Measurements from ENCODE around the gene CNGA3.

The CNGA3 gene

DNA sequence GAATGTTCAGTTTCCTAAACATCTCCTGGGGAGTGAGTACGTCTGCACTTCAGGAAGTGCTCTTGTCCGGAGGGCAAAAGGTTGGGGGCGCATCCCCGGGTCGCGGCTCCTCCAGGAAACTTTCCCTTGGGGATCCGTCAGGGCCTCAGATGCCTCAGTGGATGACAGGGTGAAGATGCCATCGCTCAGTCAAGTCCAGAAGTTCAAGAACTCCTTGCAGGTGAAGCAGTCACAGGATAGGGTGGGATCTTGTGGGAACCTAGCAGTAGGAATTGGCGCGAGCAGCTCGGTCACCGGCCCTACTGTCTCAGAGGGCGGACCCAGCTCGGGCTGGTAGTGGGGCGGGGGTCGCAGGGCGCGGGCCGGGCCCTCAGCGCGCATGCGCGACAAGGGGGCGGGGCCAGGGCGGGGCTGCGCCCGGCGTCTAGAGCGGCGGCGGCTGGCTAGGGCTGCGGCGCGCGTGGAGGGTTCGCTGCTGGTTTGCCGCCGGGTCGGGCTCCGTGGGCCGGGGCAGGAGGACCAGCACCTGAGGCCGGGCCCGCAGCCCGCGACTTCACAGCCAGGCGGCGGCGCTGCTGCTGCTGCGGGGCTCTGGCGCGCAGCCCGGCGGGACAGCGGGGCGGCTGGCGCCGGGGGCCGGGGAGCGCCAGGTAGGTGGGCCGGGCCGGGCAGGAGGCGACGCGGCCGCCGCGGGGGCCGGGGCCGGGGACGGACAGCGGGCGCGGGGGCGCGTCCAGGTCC is 98.3 kb downstream of the CNGA3 start, which contains the start of gene INPP4A (continued):
- TF ChIP-seq, protein P1, sequence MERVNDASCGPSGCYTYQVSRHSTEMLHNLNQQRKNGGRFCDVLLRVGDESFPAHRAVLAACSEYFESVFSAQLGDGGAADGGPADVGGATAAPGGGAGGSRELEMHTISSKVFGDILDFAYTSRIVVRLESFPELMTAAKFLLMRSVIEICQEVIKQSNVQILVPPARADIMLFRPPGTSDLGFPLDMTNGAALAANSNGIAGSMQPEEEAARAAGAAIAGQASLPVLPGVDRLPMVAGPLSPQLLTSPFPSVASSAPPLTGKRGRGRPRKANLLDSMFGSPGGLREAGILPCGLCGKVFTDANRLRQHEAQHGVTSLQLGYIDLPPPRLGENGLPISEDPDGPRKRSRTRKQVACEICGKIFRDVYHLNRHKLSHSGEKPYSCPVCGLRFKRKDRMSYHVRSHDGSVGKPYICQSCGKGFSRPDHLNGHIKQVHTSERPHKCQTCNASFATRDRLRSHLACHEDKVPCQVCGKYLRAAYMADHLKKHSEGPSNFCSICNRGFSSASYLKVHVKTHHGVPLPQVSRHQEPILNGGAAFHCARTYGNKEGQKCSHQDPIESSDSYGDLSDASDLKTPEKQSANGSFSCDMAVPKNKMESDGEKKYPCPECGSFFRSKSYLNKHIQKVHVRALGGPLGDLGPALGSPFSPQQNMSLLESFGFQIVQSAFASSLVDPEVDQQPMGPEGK (tag by site-specific recombination; IDR thresholded peaks at IDR 0.05): peak; percentile 37; the same call in 1 of the 2 replicates
- TF ChIP-seq, protein P2, sequence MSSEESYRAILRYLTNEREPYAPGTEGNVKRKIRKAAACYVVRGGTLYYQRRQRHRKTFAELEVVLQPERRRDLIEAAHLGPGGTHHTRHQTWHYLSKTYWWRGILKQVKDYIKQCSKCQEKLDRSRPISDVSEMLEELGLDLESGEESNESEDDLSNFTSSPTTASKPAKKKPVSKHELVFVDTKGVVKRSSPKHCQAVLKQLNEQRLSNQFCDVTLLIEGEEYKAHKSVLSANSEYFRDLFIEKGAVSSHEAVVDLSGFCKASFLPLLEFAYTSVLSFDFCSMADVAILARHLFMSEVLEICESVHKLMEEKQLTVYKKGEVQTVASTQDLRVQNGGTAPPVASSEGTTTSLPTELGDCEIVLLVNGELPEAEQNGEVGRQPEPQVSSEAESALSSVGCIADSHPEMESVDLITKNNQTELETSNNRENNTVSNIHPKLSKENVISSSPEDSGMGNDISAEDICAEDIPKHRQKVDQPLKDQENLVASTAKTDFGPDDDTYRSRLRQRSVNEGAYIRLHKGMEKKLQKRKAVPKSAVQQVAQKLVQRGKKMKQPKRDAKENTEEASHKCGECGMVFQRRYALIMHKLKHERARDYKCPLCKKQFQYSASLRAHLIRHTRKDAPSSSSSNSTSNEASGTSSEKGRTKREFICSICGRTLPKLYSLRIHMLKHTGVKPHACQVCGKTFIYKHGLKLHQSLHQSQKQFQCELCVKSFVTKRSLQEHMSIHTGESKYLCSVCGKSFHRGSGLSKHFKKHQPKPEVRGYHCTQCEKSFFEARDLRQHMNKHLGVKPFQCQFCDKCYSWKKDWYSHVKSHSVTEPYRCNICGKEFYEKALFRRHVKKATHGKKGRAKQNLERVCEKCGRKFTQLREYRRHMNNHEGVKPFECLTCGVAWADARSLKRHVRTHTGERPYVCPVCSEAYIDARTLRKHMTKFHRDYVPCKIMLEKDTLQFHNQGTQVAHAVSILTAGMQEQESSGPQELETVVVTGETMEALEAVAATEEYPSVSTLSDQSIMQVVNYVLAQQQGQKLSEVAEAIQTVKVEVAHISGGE (tag by site-specific recombination; conservative IDR thresholded peaks at IDR 0.05; ENCODE audit: low read depth): peak; percentile 52; the same call in 1 of the 2 replicates
- no peak for TF ChIP-seq BCL6B (tag by site-specific recombination; IDR thresholded peaks at IDR 0.05)
- 0 out of 2 replicates have a peak, but pooled peaks have one; percentile 22 for TF ChIP-seq GLIS2 (tag by site-specific recombination; IDR thresholded peaks at IDR 0.05)
- TF ChIP-seq, protein P3, sequence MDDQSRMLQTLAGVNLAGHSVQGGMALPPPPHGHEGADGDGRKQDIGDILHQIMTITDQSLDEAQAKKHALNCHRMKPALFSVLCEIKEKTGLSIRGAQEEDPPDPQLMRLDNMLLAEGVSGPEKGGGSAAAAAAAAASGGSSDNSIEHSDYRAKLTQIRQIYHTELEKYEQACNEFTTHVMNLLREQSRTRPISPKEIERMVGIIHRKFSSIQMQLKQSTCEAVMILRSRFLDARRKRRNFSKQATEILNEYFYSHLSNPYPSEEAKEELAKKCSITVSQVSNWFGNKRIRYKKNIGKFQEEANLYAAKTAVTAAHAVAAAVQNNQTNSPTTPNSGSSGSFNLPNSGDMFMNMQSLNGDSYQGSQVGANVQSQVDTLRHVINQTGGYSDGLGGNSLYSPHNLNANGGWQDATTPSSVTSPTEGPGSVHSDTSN (CRISPR knock-in tag; IDR thresholded peaks at IDR 0.05): peak; percentile 75; the same call in 1 of the 2 replicates
- 0 out of 2 replicates have a peak, but pooled peaks have one; percentile 13 for TF ChIP-seq ZNF600 (tag by site-specific recombination; IDR thresholded peaks at IDR 0.05)
- TF ChIP-seq ZNF214 (tag by site-specific recombination; IDR thresholded peaks at IDR 0.05; ENCODE audit: borderline replicate concordance): no peak

GRCh38 chr2:98445177-98445682 is 99.0 kb downstream of the CNGA3 start:
- H3K36me3 ChIP-seq (ENCODE audit: control insufficient read depth in 2 of 2, insufficient read depth in 1 of 2, low read length in 2 of 2): no peaks in the 10 kb centered on the region
- peak overlapping the region; percentile 64 for H3K27ac ChIP-seq (ENCODE audit: extremely low read depth, low read depth, low read length)
- H3K9me3 ChIP-seq (ENCODE audit: control insufficient read depth, insufficient read depth, low read depth, low read length): no peaks in the 10 kb centered on the region
- peak overlapping the region; percentile 76 for H3K4me3 ChIP-seq (ENCODE audit: low read depth, low read length)
- POLR2A ChIA-PET: interaction anchor here (0.7 to 1.0 kb wide), 2 partner anchors 21 to 79 kb away, joined by 3 to 5 read pairs; no protein-coding TSS in a partner anchor
- TF ChIP-seq ZNF335 (tag by site-specific recombination; conservative IDR thresholded peaks at IDR 0.05): peak; percentile 15
- TF ChIP-seq, protein P4, sequence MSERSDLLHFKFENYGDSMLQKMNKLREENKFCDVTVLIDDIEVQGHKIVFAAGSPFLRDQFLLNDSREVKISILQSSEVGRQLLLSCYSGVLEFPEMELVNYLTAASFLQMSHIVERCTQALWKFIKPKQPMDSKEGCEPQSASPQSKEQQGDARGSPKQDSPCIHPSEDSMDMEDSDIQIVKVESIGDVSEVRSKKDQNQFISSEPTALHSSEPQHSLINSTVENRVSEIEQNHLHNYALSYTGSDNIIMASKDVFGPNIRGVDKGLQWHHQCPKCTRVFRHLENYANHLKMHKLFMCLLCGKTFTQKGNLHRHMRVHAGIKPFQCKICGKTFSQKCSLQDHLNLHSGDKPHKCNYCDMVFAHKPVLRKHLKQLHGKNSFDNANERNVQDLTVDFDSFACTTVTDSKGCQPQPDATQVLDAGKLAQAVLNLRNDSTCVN (tag by site-specific recombination; optimal IDR thresholded peaks at IDR 0.05): peak; percentile 56
- peak; percentile 30; the same call in 1 of the 2 replicates for TF ChIP-seq ZIC2 (tag by site-specific recombination; IDR thresholded peaks at IDR 0.05)
- TF ChIP-seq ZNF48 (tag by site-specific recombination; IDR thresholded peaks at IDR 0.05): no peak
- no peak for TF ChIP-seq ZNF561 (tag by site-specific recombination; IDR thresholded peaks at IDR 0.05; ENCODE audit: borderline replicate concordance)
- TF ChIP-seq SP2 (tag by site-specific recombination; IDR thresholded peaks at IDR 0.05): no peak
- TF ChIP-seq ZNF830 (tag by site-specific recombination; IDR thresholded peaks at IDR 0.05; ENCODE audit: low read depth): no peak
- TF ChIP-seq INSM2 (tag by site-specific recombination; IDR thresholded peaks at IDR 0.05): no peak
- CTCF ChIA-PET: interaction anchor here (0.6 kb wide), 1 partner anchor 160 kb away, joined by 3 read pairs; no protein-coding TSS in a partner anchor
- H3K4me1 ChIP-seq (ENCODE audit: control insufficient read depth, insufficient read depth, low read length): peaks cover 14% of the 10 kb centered on the region
